Pancreas (tissue), 10 donors: ENCODE results near the gene NLRP8. TPM values are rescaled to one million over a fixed set of nuclear protein-coding genes. Genes with fewer than 3 reads are reported as not detected.

Experiments used
- ATAC-seq, 4 donors: fragments of 200-7000 bp; cut with Tn5 transposase; one replicate each; pipeline versions ENCODE4 v1.8.0 to v1.9.1; 2020; ENCODE audit warnings: mild to moderate bottlenecking in 4 of 4, moderate library complexity in 4 of 4
- DNase-seq, 6 donors: peaks; one replicate each; pipeline ENCODE4 v3.0.0-alpha.2; 2020
- FAIRE-seq: peaks from 2 replicates; lab custom pipeline; 2012; peaks lifted over from hg19 to GRCh38; lab: Jason Lieb, UNC
- H3K27ac ChIP-seq, 4 donors: fragments of 200-600 bp; sonication (generic); 1 replicate in 3 of 4; 2 replicates in 1 of 4; pipeline versions ENCODE4 v1.5.0 to v1.8.0; 2020
- H3K27me3 ChIP-seq, 4 donors: fragments of 200-600 bp; one replicate each; pipeline ENCODE4 v1.8.0; 2021
- H3K36me3 ChIP-seq, 3 donors: fragments of 200-600 bp; sonication (generic) in 1 of 3; one replicate each; pipeline versions ENCODE4 v1.5.0 to v1.8.0; 2020 to 2021
- H3K4me1 ChIP-seq, 3 donors: fragments of 200-600 bp; one replicate each; pipeline ENCODE4 v1.8.0; 2021
- H3K4me3 ChIP-seq, 4 donors: fragments of 200-600 bp; sonication (generic) in 2 of 4; one replicate each; pipeline versions ENCODE4 v1.5.0 to v1.8.0; 2020 to 2021
- H3K9me3 ChIP-seq, 4 donors: fragments of 200-600 bp; one replicate each; pipeline ENCODE4 v1.8.0; 2021
- WGBS, 2 donors: extraction: QIAGEN DNeasy Blood & Tissue Kit; methylation state at CpG; one replicate each; pipeline ENCODE4 v1.1.7; 2013; 5-methylcytosine and 5-hydroxymethylcytosine counted together
- intact Hi-C, 3 donors: fragments of 100-400 bp; cut with DNase I; formaldehyde crosslinking; loops; one replicate each; pipeline versions ENCODE4 v1.11.1 to v1.14.2; 2022
- polyA plus RNA-seq, 2 donors: library from polyadenylated mRNA; stranded (reverse); fragments of 200-250 nt; gene quantifications; one replicate each; pipeline ENCODE4 v1.2.3, GENCODE V29; 2013
- total RNA-seq, 6 donors: library from RNA; stranded (reverse); fragmentation: NEBNext Ultra II Directional in 4 of 6; extraction: Animal tissue kit (Norgen Biotek cat#: 25700) in 4 of 6; gene quantifications; one replicate each; pipeline versions ENCODE4 v1.2.1 to v1.2.4, GENCODE V29; 2021 to 2023
- TF ChIP-seq, protein P1 (sequence below), 4 donors: fragments of 200-600 bp; sonication (generic) in 3 of 4; IDR thresholded peaks; one replicate each; pipeline versions ENCODE4 v1.5.0 to v1.8.0; 2021; ENCODE audit warnings: antibody characterized with exemption in 4 of 4
- donor health status: healthy with polysubstance abuse.
- donor health status: DM: no; HTN: no; CAD: no; lungs with moderate emphysema.
- donor health status: DM: no; HTN: no; CAD: no.
- donor health status: control.
- donor health status: control.
- donor health status: Bipolar disorder and iron deficiency.
- donor health status: DM: yes; HTN: yes; CAD: no.
- donor health status: DM: no; HTN: no; CAD: no.
- donor health status: DM: no; HTN: no; CAD: no.
- donor health status: DM: yes; HTN: yes; CAD: no.

NLRP8 gene
- total and polyA plus RNA-seq, 8 donors: not detected

DNA sequence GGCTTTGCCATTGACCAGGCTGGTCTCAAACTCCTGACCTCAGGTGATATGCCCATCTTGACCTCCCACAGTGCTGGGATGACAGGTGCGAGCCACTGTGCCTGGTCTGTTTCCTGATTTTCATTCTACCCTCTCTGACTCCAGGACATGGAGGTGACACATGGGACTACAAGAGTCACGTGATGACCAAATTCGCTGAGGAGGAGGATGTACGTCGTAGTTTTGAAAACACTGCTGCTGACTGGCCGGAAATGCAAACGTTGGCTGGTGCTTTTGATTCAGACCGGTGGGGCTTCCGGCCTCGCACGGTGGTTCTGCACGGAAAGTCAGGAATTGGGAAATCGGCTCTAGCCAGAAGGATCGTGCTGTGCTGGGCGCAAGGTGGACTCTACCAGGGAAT lies 79.1 kb downstream of the NLRP8 start:
- no peaks in the 10 kb centered on the region for H3K36me3 ChIP-seq
- ATAC-seq: no peak
- TF ChIP-seq, protein P1, sequence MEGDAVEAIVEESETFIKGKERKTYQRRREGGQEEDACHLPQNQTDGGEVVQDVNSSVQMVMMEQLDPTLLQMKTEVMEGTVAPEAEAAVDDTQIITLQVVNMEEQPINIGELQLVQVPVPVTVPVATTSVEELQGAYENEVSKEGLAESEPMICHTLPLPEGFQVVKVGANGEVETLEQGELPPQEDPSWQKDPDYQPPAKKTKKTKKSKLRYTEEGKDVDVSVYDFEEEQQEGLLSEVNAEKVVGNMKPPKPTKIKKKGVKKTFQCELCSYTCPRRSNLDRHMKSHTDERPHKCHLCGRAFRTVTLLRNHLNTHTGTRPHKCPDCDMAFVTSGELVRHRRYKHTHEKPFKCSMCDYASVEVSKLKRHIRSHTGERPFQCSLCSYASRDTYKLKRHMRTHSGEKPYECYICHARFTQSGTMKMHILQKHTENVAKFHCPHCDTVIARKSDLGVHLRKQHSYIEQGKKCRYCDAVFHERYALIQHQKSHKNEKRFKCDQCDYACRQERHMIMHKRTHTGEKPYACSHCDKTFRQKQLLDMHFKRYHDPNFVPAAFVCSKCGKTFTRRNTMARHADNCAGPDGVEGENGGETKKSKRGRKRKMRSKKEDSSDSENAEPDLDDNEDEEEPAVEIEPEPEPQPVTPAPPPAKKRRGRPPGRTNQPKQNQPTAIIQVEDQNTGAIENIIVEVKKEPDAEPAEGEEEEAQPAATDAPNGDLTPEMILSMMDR (IDR thresholded peaks at IDR 0.05): no peak
- no peak overlapping the region for H3K27ac ChIP-seq
- no peak for DNase-seq
- 76 to 84% methylated on average over 15 of the region's 15 CpGs for WGBS, 2 donors
- no peak for FAIRE-seq
- H3K9me3 ChIP-seq: no peaks in the 10 kb centered on the region
- no peaks in the 10 kb centered on the region for H3K27me3 ChIP-seq
- H3K4me3 ChIP-seq: no peak overlapping the region
- H3K4me1 ChIP-seq: no peaks in the 10 kb centered on the region
- intact Hi-C loops: no loop called here

Other genes with a start within 250 kb of the NLRP8 start
- under 1 TPM in 2 of 6 donors, not detected in 4; 0.09 to 0.12 TPM for gene NLRP9, start 209.4 kb upstream of the NLRP8 start, total RNA-seq
- gene NLRP9, start 209.4 kb upstream of the NLRP8 start, polyA plus RNA-seq: under 1 TPM; 0.04 to 0.05 TPM
- under 1 TPM in 2 of 6 donors, not detected in 4; 0.17 to 0.75 TPM for gene RFPL4A, start 188.7 kb upstream of the NLRP8 start, total RNA-seq
- under 1 TPM in 1 of 2 donors, not detected in 1; 0.70 TPM for gene RFPL4A, start 188.7 kb upstream of the NLRP8 start, polyA plus RNA-seq
- not detected for gene RFPL4AL1, start 178.7 kb upstream of the NLRP8 start, total RNA-seq
- not detected for gene RFPL4AL1, start 178.7 kb upstream of the NLRP8 start, polyA plus RNA-seq
- gene NLRP11, start 115.8 kb upstream of the NLRP8 start, total RNA-seq: under 1 TPM in 5 of 6 donors, not detected in 1; 0.06 to 0.22 (median 0.14) TPM
- gene NLRP11, start 115.8 kb upstream of the NLRP8 start, polyA plus RNA-seq: under 1 TPM; 0.04 to 0.09 TPM
- not detected for gene NLRP4, start 111.3 kb upstream of the NLRP8 start, total RNA-seq
- not detected for gene NLRP4, start 111.3 kb upstream of the NLRP8 start, polyA plus RNA-seq
- gene NLRP13, start 15.5 kb upstream of the NLRP8 start, total RNA-seq: not detected
- gene NLRP13, start 15.5 kb upstream of the NLRP8 start, polyA plus RNA-seq: under 1 TPM in 1 of 2 donors, not detected in 1; 0.02 TPM
- not detected for gene NLRP5, start 38.9 kb downstream of the NLRP8 start, total RNA-seq
- gene NLRP5, start 38.9 kb downstream of the NLRP8 start, polyA plus RNA-seq: not detected
- gene ZNF787, start 173.5 kb downstream of the NLRP8 start, total RNA-seq: 10 to 100 TPM; 22.1 to 41.9 (median 25.6) TPM
- gene ZNF787, start 173.5 kb downstream of the NLRP8 start, polyA plus RNA-seq: 10 to 100 TPM; 13.6 to 31.1 TPM
- gene ZNF444, start 193.5 kb downstream of the NLRP8 start, total RNA-seq: 10 to 100 TPM; 27.9 to 47.9 (median 32.5) TPM
- 10 to 100 TPM; 67.5 to 99.0 TPM for gene ZNF444, start 193.5 kb downstream of the NLRP8 start, polyA plus RNA-seq
- not detected for gene GALP, start 228.2 kb downstream of the NLRP8 start, total RNA-seq
- gene GALP, start 228.2 kb downstream of the NLRP8 start, polyA plus RNA-seq: not detected
- gene ZSCAN5B, start 250.0 kb downstream of the NLRP8 start, total RNA-seq: not detected
- gene ZSCAN5B, start 250.0 kb downstream of the NLRP8 start, polyA plus RNA-seq: under 1 TPM in 1 of 2 donors, not detected in 1; 0.07 TPM